Fibroblast of villous mesenchyme (primary cell): Measurements from ENCODE around the gene CRTC3. TPM values are rescaled to one million over a fixed set of nuclear protein-coding genes. Genes with fewer than 3 reads are reported as not detected.

Experiments
- DNase-seq: peaks from one replicate; pipeline ENCODE4 v3.0.0-alpha.2; 2010; ENCODE audit warnings: low read depth
- H3K4me3 ChIP-seq: 2 replicates; pipeline ENCODE4 v1.5.1; 2011; ENCODE audit warnings: low read depth, mild to moderate bottlenecking, low read length
- CTCF ChIP-seq: IDR thresholded peaks from 2 replicates; pipeline ENCODE4 v1.5.1; 2012; ENCODE audit warnings: low read depth, mild to moderate bottlenecking, low read length; ENCODE audit not compliant: insufficient read depth
- total RNA-seq: library from RNA; depleted of rRNA; stranded (reverse); fragments of >200 nt; gene quantifications from 2 replicates; pipeline ENCODE4 v1.2.3, GENCODE V29; 2012

Gene CRTC3
- total RNA-seq, 1 donor, result 21.2 TPM

- H3K4me3 ChIP-seq, result no peak overlapping the region
- TF ChIP-seq CTCF, result no peak
- no peak for DNase-seq
These were observed 43.2 kb downstream of the CRTC3 start for GRCh38 chr15:90572893-90573292.

DNA sequence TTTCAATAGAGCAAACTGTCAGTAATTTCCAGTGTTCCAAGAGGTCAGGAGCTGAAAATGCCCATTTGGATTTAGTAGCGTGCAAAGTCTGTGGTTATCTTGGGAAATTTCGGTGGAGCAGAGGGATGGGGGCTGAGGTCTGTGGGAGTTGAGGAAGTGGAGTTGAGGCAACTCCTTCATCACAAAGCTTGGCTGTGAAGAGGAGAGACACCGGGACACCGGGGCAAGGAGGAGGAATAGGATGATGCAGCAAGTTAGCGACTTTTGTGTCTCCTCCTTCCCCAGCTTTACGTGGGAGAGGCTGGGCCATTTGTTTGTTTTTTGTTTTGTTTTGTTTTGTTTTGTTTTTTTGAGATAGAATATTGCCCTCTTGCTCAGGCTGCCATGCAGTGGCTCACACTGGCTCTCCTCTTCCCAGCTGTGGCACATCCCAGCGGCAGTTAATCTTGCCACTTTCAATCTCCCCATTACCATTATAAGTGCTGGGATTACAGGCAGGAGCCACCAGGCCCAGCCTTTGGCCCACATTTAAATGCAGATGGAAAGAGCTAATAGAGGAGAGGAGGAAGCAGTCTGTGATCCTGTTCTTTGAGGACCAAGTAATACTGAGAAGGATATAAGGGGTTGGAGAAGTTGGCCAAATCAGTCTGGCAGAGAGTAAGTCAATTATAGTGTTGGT, 47.1 kb downstream of the CRTC3 start:
- H3K4me3 ChIP-seq, result no peak overlapping the region
- DNase-seq, result no peak
- TF ChIP-seq CTCF, result no peak

GRCh38 chr15:90579213-90579612, 49.5 kb downstream of the CRTC3 start:
- no peak for TF ChIP-seq CTCF
- no peak for DNase-seq

DNA sequence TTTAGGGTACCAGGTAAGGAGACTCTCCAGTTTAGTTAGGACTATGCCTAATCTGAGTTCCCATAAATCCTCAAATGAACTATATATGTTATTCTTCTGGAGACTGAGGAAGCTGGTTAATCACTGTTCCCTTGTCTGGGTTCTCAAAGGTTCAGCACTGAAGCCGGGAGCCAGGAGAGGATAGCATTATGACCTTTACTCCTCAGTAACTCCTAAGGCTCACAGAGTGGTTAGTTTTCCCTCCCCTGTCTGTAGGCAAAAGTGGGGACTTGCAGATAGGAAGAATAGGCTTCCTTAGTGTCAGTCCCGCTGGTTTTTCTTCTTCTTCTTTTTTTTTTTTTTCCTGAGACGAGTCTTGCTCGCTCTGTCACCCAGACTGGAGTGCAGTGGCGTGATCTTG, 50.4 kb downstream of the CRTC3 start:
- no peak overlapping the region for H3K4me3 ChIP-seq
- DNase-seq, result no peak
- TF ChIP-seq CTCF, result no peak

More at GRCh38 chr15:90579213-90579612, 49.5 kb downstream of the CRTC3 start:
- no peak overlapping the region for H3K4me3 ChIP-seq

GRCh38 chr15:90580541-90580940, 50.8 kb downstream of the CRTC3 start:
- H3K4me3 ChIP-seq, result no peak overlapping the region
- DNase-seq, result no peak
- no peak for TF ChIP-seq CTCF

GRCh38 chr15:90580946-90581345, 51.2 kb downstream of the CRTC3 start:
- no peak overlapping the region for H3K4me3 ChIP-seq
- no peak for TF ChIP-seq CTCF
- DNase-seq, result no peak
